H1 (cell line): ENCODE data around the gene DIP2C.

Experiments
- CTCF ChIP-seq, 3 experiments: IDR thresholded peaks; 1 replicate in 2 of 3; 2 replicates in 1 of 3; pipeline versions ENCODE4 v1.5.1 to v1.6.1; 2011; ENCODE audit warnings: low read length in 3 of 3, mild to moderate bottlenecking in 3 of 3, inconsistent platforms in 2 of 3, low read depth in 1 of 3, moderate library complexity in 1 of 3; ENCODE audit not compliant: insufficient read depth in 1 of 3; ENCODE audit errors: control extremely low read depth in 1 of 3
- EP300 ChIP-seq, 2 experiments: IDR thresholded peaks; 1 replicate in 1 of 2; 2 replicates in 1 of 2; pipeline ENCODE4 v1.6.1; 2011 to 2012; ENCODE audit warnings: low read depth in 2 of 2, low read length in 2 of 2, mild to moderate bottlenecking in 2 of 2, borderline replicate concordance in 1 of 2, inconsistent platforms in 1 of 2, moderate library complexity in 1 of 2
- POLR2A ChIP-seq, 2 experiments: IDR thresholded peaks; 1 replicate in 1 of 2; 2 replicates in 1 of 2; pipeline ENCODE4 v1.6.1; 2011; ENCODE audit warnings: low read depth in 2 of 2, low read length in 2 of 2, mild to moderate bottlenecking in 2 of 2; ENCODE audit errors: control extremely low read depth in 1 of 2

GRCh38 chr10:251982-252582 lies 437.4 kb downstream of the DIP2C start:
- no peak for TF ChIP-seq CTCF (IDR thresholded peaks at IDR 0.05; ENCODE audit: control extremely low read depth in 1 of 3, insufficient read depth in 1 of 3, low read depth in 1 of 3, low read length in 3 of 3)
- TF ChIP-seq POLR2A (IDR thresholded peaks at IDR 0.05; ENCODE audit: control extremely low read depth in 1 of 2, low read depth in 2 of 2, low read length in 2 of 2), result no peak
- TF ChIP-seq EP300 (IDR thresholded peaks at IDR 0.05; ENCODE audit: borderline replicate concordance in 1 of 2, low read depth in 2 of 2, low read length in 2 of 2), result no peak
